Breast epithelium (tissue), 3 donors: ENCODE measurements around the gene PRDM5.

Source experiments
- POLR2AphosphoS5 ChIP-seq, 3 donors: sonication (generic); formaldehyde crosslinking; IDR thresholded peaks; one replicate each; pipeline ENCODE4 v1.6.1; 2017; ENCODE audit warnings: antibody characterized with exemption in 3 of 3
- TF ChIP-seq, protein P1 (sequence below), 3 donors: fragments of 450-650 bp; IDR thresholded peaks; one replicate each; pipeline ENCODE4 v1.5.1; 2016 to 2017; ENCODE audit warnings: antibody characterized with exemption in 3 of 3, mild to moderate bottlenecking in 3 of 3, moderate library complexity in 3 of 3

GRCh38 chr4:120718979-120719566, 203.5 kb downstream of the PRDM5 start:
- TF ChIP-seq, protein P1, sequence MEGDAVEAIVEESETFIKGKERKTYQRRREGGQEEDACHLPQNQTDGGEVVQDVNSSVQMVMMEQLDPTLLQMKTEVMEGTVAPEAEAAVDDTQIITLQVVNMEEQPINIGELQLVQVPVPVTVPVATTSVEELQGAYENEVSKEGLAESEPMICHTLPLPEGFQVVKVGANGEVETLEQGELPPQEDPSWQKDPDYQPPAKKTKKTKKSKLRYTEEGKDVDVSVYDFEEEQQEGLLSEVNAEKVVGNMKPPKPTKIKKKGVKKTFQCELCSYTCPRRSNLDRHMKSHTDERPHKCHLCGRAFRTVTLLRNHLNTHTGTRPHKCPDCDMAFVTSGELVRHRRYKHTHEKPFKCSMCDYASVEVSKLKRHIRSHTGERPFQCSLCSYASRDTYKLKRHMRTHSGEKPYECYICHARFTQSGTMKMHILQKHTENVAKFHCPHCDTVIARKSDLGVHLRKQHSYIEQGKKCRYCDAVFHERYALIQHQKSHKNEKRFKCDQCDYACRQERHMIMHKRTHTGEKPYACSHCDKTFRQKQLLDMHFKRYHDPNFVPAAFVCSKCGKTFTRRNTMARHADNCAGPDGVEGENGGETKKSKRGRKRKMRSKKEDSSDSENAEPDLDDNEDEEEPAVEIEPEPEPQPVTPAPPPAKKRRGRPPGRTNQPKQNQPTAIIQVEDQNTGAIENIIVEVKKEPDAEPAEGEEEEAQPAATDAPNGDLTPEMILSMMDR (IDR thresholded peaks at IDR 0.05): no peak
- TF ChIP-seq POLR2AphosphoS5 (IDR thresholded peaks at IDR 0.05): no peak
